Small intestine (tissue), 16 donors: ENCODE results near the gene SNRK. TPM values are rescaled to one million over a fixed set of nuclear protein-coding genes. Genes with fewer than 3 reads are reported as not detected.
A peak's percentile ranks its signal among the peaks of the same experiment; 100 is the strongest.

Experiments
- DNase-seq, 2 donors: peaks; one replicate each; pipeline versions ENCODE4 v3.0.0 to v3.0.0-alpha.2; 2013
- FAIRE-seq: peaks from 2 replicates; lab custom pipeline; 2012; peaks lifted over from hg19 to GRCh38; lab: Jason Lieb, UNC
- H3K27ac ChIP-seq, 3 donors: one replicate each; pipeline ENCODE4 v1.5.1; 2013; ENCODE audit warnings: low read length in 2 of 3, mild to moderate bottlenecking in 2 of 3, control low read depth in 1 of 3, inconsistent platforms in 1 of 3, low read depth in 1 of 3, moderate library complexity in 1 of 3
- H3K27me3 ChIP-seq, 3 donors: one replicate each; pipeline ENCODE4 v1.6.1; 2013; ENCODE audit warnings: low read length in 3 of 3, inconsistent platforms in 1 of 3; ENCODE audit not compliant: control insufficient read depth in 3 of 3, insufficient read depth in 3 of 3
- H3K36me3 ChIP-seq, 3 donors: one replicate each; pipeline ENCODE4 v1.6.1; 2013; ENCODE audit warnings: low read length in 3 of 3, inconsistent platforms in 1 of 3, low read depth in 1 of 3, mild to moderate bottlenecking in 1 of 3, moderate library complexity in 1 of 3; ENCODE audit not compliant: control insufficient read depth in 3 of 3, insufficient read depth in 2 of 3
- H3K4me1 ChIP-seq, 3 donors: one replicate each; pipeline ENCODE4 v1.6.1; 2013; ENCODE audit warnings: low read length in 2 of 3, inconsistent platforms in 1 of 3, low read depth in 1 of 3, mild to moderate bottlenecking in 1 of 3, moderate library complexity in 1 of 3; ENCODE audit not compliant: control insufficient read depth in 3 of 3, insufficient read depth in 2 of 3
- H3K4me3 ChIP-seq, 3 donors: one replicate each; pipeline ENCODE4 v1.5.1; 2013; ENCODE audit warnings: low read length in 3 of 3, control low read depth in 1 of 3, inconsistent platforms in 1 of 3, low read depth in 1 of 3, mild to moderate bottlenecking in 1 of 3, moderate library complexity in 1 of 3
- H3K9me3 ChIP-seq, 2 donors: one replicate each; pipeline ENCODE4 v1.6.1; 2013; ENCODE audit warnings: low read depth in 1 of 2, low read length in 1 of 2; ENCODE audit not compliant: control insufficient read depth in 2 of 2, insufficient read depth in 1 of 2
- WGBS, 3 donors: extraction: QIAGEN DNeasy Blood & Tissue Kit; methylation state at CpG; one replicate each; pipeline ENCODE4 v1.1.7; 2013; 5-methylcytosine and 5-hydroxymethylcytosine counted together
- long read RNA-seq, 10 donors: transcript quantifications; one replicate each; lab custom pipeline, GENCODE V29; 2026
- polyA plus RNA-seq, 4 donors: library from polyadenylated mRNA; stranded (reverse) in 3 of 4; unstranded in 1 of 4; fragments of 200-250 nt in 3 of 4; fragments of 120-200 nt in 1 of 4; gene quantifications; one replicate each; pipeline versions ENCODE4 v1.2.1 to v1.2.3, GENCODE V29; 2013
- donor health status: healthy with polysubstance abuse.
- donor health status: control.
- donor health status: control.
- donor health status: Bipolar disorder and iron deficiency.
- donor health status: healthy.

Gene SNRK
- 10 to 100 TPM; 14.9 to 27.5 (median 17.3) TPM for polyA plus RNA-seq
- long read RNA-seq, donor 1, result 0 reads
- long read RNA-seq, donor 2, full-length matches to known transcripts, result 6 of 6 reads
- long read RNA-seq, donor 2, partial matches to known transcripts, result 0 of 6 reads
- long read RNA-seq, donor 2, other reads (novel, unspliced or antisense), result 0 of 6 reads
- long read RNA-seq, donor 3, partial matches to known transcripts, result 7 of 9 reads
- long read RNA-seq, donor 3, other reads (novel, unspliced or antisense), result 0 of 9 reads
- long read RNA-seq, donor 4, result 0 reads
- long read RNA-seq, donor 5, full-length matches to known transcripts, result 2 of 2 reads
- long read RNA-seq, donor 5, partial matches to known transcripts, result 0 of 2 reads
- long read RNA-seq, donor 5, other reads (novel, unspliced or antisense), result 0 of 2 reads
- long read RNA-seq, donor 6, full-length matches to known transcripts, result 6 of 6 reads
- long read RNA-seq, donor 6, partial matches to known transcripts, result 0 of 6 reads
- long read RNA-seq, donor 6, other reads (novel, unspliced or antisense), result 0 of 6 reads
- long read RNA-seq, donor 7, result 0 reads
- long read RNA-seq, donor 8, result 0 reads
- long read RNA-seq, donor 9, full-length matches to known transcripts, result 2 of 2 reads
- long read RNA-seq, donor 9, partial matches to known transcripts, result 0 of 2 reads
- long read RNA-seq, donor 9, other reads (novel, unspliced or antisense), result 0 of 2 reads
- long read RNA-seq, donor 10, full-length matches to known transcripts, result 6 of 6 reads
- long read RNA-seq, donor 10, partial matches to known transcripts, result 0 of 6 reads
- long read RNA-seq, donor 10, other reads (novel, unspliced or antisense), result 0 of 6 reads

DNA sequence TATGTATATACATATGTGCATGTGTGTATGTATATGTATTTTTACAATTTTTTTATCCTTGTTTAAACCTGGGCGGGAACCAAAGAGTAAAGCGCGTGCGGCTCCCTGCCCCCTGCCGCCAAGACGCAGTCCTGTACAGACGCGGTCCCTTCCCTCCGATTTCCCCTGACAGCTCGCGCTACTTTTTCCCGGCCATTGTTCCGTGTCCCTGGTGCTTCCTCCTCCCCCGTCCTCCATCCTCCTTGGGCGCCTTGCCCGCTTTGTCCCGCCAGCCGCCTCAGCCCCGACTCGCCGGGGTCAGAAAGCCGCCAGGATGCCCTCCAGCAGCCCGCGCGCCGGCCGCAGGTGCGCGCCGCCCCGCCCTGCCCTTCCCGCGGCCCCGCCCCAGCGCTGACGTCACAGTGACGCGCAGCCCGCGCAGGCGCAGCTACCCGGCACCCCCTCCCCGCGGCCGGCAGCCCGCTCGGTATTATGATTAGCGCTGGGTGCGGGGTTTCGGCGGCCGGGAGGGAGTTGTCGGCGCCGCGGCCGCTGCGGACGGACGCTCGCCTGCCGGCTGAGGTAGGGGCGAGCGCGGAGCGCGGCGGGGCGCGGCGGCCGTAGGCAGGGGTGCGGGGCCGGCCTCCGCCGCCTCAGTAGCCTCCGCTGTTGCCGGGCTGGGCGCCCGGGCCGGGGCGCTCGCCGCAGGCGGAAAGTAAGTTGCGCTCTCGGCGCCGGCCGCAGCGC, at the start of gene SNRK:
TSS of gene SNRK (plus strand) at position 426 of the 726 bp plus-strand sequence. CDS start 16,664 bp downstream, outside the sequence.
- DNase-seq (peak; percentile 80 to 96), FAIRE-seq (no peak)
- Histone ChIP-seq H3K9me3 (no peaks in the 10 kb centered on the region), H3K27ac (peak within 1 kb of the TSS; percentile 84 to 98 (median 96)), H3K4me3 (peak within 1 kb of the TSS; percentile 59 to 97 (median 88)), H3K4me1 (peaks cover 16 to 30% (median 23%) of the 10 kb centered on the region in 3 donors), H3K27me3 (no peaks in the 10 kb centered on the region), H3K36me3 (peaks cover 0 to 3% (median 3%) of the 10 kb centered on the region in 3 donors)
- WGBS, 3 donors, result 0 to 1% (median 1%) methylated on average over 69 to 91 of the region's 91 CpGs

DNA sequence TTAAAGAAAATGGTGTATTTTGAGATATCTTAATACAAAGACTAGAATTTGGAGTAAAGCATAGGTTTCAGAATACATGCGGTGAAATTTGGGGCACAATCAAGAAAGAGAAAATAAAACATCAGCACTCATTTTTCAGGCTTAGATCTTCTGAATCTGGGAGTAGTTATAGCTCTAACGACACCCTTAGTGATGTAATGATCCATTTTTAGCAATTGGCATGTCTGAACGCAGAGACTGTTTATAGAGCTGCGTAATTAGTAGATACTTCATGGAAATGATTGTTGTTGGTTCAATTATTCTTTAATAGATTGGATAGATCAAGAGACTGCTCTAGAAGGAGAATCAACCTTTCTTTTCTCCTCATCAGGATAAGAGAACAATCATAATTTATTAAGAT, 47.5 kb upstream of the SNRK start:
- FAIRE-seq (no peak), DNase-seq (no peak)
- Histone ChIP-seq H3K27ac (no peak overlapping the region), H3K9me3 (peaks cover 0 to 6% of the 10 kb centered on the region in 2 donors), H3K36me3 (no peaks in the 10 kb centered on the region), H3K27me3 (no peaks in the 10 kb centered on the region), H3K4me1 (no peaks in the 10 kb centered on the region), H3K4me3 (no peak overlapping the region)
- 51 to 70% (median 65%) methylated on average over 4 of the region's 4 CpGs for WGBS, 3 donors

DNA sequence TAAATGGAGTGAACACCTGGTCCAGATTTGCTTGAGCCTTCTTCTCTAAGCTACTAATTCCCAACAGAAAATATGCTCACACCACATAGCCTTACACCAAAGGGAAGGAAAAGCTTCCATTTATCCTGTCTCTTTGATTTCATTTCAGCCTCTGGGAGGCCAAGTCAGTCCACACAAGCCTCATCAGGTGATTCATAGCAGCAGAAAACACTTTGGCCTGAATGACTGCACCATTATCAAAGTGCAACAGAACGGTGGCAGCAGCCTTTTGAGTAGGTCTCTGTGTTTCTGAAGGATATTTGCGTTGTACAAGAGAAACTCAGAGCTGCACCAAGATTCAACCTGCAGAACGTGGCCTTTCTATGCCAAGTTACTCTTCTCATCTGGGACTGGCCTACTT, 46.6 kb upstream of the SNRK start:
- DNase-seq (peak; percentile 8 to 47), FAIRE-seq (no peak)
- H3K9me3 ChIP-seq, result peaks cover 0 to 6% of the 10 kb centered on the region in 2 donors
- no peak overlapping the region for H3K4me3 ChIP-seq
- no peaks in the 10 kb centered on the region for H3K4me1 ChIP-seq
- H3K27ac ChIP-seq, result no peak overlapping the region
- H3K36me3 ChIP-seq, result no peaks in the 10 kb centered on the region
- WGBS, 3 donors, result 68 to 84% (median 80%) methylated on average over 3 of the region's 3 CpGs
- H3K27me3 ChIP-seq, result no peaks in the 10 kb centered on the region

DNA sequence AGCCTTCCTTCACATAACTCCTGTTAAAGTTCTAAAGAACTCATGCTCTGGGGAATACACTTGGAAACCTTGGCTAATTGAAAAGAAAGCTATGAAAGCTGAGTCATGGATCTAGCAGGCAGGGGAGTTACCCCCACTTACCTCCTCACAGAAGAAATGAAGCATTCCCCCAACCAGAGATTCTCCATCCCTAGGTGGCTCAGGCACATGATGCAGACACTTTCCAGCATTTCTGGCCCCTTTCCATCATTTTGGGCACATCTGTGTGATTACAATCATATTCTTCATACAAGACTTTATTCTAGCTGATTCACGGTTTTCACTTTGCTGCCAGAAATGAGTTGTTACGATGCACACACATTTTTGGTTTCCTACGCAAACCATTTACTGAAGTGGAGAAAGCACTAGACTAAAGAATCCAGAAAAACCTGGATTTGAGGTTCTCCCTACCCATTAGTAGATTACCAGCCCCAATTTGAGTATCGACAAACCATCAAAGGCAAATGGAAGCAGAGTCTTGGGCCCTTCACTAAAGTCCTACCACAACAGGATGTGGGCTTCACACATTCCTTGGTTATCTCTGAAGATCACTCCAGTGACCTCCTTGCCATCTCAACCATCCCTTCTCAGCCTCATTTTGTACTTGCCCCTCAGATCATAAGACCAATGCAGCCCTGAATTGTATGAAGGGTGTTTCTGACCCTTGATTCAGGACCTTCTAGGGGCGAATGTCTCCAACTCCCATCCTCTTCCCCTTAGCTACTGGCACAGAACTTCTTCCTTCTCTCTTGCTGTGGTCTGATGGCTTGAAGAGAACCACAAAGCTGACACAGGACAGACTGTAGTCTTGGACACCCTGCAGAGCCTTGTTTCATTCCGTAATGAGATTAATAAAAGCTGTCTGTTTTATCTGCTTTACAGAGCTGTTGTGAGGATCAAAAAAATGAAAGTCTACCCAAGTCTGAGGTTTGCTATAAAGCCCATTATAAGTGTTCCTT, 42.5 kb upstream of the SNRK start:
- no peaks in the 10 kb centered on the region for H3K27me3 ChIP-seq
- WGBS, 3 donors, result 74 to 81% (median 78%) methylated on average over 6 of the region's 6 CpGs
- H3K27ac ChIP-seq, result no peak overlapping the region
- H3K9me3 ChIP-seq, result peaks cover 0 to 6% of the 10 kb centered on the region in 2 donors
- DNase-seq (no peak), FAIRE-seq (no peak)
- H3K4me1 ChIP-seq, result no peaks in the 10 kb centered on the region
- H3K4me3 ChIP-seq, result no peak overlapping the region
- no peaks in the 10 kb centered on the region for H3K36me3 ChIP-seq

- H3K27me3 ChIP-seq, result no peaks in the 10 kb centered on the region
- H3K4me1 ChIP-seq, result no peaks in the 10 kb centered on the region
- H3K9me3 ChIP-seq, result peaks cover 0 to 6% of the 10 kb centered on the region in 2 donors
- DNase-seq, result no peak
- no peak for FAIRE-seq
- H3K4me3 ChIP-seq, result no peak overlapping the region
- H3K36me3 ChIP-seq, result no peaks in the 10 kb centered on the region
- H3K27ac ChIP-seq, result no peak overlapping the region
These were observed 41.6 kb upstream of the SNRK start for GRCh38 chr3:43244694-43245093.

DNA sequence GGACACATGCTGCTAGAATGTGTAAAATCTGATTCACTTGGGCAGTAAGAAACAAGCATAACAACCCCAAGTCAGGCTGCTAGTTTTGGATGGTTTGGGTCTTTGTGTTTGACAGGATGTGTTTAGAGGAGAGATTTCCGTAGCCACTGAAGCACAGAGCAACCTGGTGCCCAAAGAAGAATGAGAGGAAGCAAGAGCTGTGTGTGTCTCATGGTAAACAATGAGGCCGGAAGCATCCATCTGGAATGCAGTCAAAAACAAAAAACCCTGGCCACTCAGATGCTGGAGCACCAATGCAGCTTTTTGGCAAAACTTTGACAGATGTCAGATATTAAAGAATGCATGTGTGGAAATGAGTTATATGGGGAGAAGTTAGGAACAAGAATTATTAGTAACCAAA, 39.4 kb upstream of the SNRK start:
- 49 to 88% (median 58%) methylated on average over 2 of the region's 2 CpGs for WGBS, 3 donors
- FAIRE-seq, result no peak
- peaks cover 0 to 3% (median 0%) of the 10 kb centered on the region in 3 donors for H3K27me3 ChIP-seq
- H3K4me1 ChIP-seq, result no peaks in the 10 kb centered on the region
- H3K27ac ChIP-seq, result peak overlapping the region in 1 of 3 donors; percentile 68
- H3K4me3 ChIP-seq, result no peak overlapping the region
- no peaks in the 10 kb centered on the region for H3K36me3 ChIP-seq
- peak in 1 of 2 donors; percentile 11 for DNase-seq
- peaks cover 0 to 6% of the 10 kb centered on the region in 2 donors for H3K9me3 ChIP-seq

DNA sequence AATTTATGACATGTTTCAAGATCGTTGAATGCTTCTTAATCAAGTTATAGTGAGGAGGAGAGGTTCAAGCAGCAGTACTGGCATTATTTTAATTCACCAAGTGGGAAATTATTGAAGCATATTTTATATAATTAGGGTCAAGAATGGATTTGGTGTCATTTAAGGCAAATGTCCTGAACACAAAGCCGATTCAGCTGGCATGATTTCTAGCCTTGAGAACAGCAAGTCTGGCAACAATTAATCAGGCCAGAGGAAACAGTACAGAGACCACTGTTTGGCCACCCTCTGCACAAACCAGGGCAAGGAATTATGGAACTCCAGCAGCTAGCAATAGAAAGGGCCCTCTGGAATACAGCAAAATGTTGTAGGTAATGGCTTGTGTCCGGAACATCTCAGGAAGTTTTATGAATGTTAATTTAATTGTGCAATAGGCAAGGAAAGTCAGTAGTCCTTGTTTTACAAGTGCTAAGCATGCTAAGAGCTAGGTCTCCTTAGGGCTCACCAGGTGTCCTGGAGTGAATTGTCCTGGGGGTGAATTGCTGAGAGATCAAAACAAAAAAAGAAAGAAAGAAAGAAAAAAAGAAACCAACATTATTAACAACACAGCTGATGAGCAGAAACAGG, 38.7 kb upstream of the SNRK start:
- Histone ChIP-seq H3K9me3 (peaks cover 0 to 2% of the 10 kb centered on the region in 2 donors), H3K27ac (peak overlapping the region in 1 of 3 donors; percentile 36), H3K4me3 (no peak overlapping the region), H3K4me1 (no peaks in the 10 kb centered on the region), H3K36me3 (no peaks in the 10 kb centered on the region), H3K27me3 (peaks cover 0 to 3% (median 0%) of the 10 kb centered on the region in 3 donors)
- 55 to 78% (median 72%) methylated on average over 3 of the region's 3 CpGs for WGBS, 3 donors
- DNase-seq (no peak), FAIRE-seq (no peak)
